Measurements from ENCODE around the gene TAGLN.

The TAGLN gene

DNA sequence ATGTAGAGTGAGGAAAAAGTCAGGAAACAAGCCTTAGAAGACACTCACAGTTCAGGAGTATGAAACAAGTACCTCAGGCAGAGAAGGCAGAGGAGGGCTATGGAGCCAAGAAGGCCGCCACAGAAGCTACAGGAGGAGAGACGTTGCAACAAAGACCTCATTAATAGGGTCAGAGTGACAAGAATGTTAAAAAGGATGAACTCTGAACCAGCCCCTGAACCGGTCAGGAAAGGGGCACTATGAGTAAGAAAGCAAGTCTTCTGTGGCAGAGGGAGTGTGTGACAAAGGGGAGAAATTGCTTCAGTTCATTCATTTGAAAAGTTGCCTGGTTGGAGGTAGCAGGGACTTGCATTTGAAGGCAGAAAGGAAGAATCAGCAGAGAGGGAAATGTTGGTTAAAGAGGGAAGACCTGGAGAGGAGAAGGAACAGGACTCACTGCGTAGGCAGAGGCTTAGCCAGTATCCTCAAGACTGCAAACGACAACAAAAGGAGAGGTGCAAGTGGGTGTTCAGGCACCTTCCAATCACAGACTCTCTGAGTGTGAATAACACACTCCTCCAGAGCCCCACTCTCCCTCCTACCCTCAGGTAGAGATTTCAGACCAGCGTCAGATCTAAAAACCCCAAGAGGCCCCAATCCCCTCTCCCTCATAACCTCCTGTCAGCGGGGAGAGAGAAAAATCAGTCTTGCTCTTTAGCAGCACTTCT lies 15.4 kb downstream of the TAGLN start:
- DNase-seq (ENCODE audit: low read depth in 3 of 3) = no peak

GRCh38 chr11:117217141-117218084 lies 18.2 kb downstream of the TAGLN start:
- DNase-seq (ENCODE audit: low read depth in 3 of 3) = no peak

DNA sequence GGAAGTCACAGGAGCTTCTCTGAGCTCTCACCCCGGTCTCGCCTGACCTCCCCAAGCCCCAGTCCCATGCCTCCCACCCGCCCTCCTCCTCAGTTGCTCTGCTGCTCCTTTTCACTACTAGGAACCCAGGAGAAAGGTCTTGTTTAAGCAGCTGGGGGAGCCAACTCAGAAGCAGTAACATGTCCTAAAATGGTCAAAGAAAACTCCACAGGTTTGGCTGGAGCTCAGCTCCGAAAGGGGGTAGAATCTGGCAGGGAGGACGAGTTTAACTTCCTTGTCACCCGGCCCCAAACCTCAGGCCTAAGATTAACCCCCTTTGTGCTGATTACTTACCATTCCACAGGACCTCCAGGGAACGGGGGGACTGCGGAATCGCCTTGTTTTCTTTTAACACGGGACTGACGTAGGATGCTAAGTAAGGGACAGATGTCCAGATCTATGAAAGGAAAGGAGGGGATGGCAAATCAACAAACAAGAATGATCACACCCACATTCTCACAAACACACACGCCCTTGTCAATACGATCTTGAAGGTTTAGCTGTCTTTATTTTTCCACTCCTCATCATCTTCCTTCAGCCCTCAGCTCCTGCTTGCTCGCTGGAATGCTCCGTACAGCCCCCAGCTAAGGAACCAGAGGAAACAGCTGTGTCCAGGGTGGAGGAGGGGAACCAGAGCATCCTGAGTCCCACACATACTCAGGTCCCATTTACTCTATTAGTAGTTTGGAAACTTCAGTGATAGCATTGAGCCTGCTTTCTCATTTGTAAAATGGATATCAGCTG lies 19.2 kb downstream of the TAGLN start:
- DNase-seq (ENCODE audit: low read depth in 3 of 3) = no peak

- no peak for DNase-seq (ENCODE audit: low read depth in 3 of 3)
These were observed 19.8 kb downstream of the TAGLN start for GRCh38 chr11:117219001-117219400.

DNA sequence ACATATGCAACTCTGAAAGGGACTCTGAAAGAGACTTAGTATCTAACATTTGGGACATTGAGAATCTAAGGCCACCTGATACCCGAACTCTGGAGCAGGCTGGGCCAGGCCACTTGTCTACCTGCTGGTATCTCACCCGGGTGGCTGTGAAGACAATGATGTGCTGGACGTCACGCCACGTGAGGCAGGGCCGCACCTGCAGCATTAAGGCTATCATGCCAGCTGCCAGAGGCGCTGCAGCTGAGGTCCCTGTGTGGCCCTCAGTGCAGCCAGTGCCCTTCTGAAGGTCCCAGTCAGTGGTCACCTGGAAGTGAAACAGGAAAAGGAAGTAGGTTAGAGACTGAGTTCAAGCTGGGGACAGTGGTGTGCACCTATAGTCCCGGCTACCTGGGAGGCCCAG lies 20.3 kb downstream of the TAGLN start:
- no peak for DNase-seq (ENCODE audit: low read depth in 3 of 3)

DNA sequence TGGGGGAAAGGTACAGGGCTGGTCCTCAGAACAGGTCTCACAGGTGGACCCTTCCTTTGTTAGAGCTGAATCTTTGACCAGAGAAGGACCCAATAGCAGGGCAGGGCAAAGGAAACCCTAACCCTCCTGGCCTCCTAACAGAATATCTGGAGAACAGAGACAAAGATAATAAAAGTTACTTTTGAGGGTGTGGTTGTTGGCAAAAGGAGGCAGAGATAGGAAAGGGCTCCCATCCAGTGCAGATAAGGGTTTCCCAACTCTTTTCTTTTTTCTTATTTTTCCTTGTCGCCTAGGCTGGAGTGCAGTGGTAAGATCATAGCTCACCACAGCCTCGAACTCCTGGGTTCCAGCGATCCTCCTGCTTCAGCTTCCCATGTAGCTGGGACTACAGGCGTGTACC lies 20.8 kb downstream of the TAGLN start:
- DNase-seq (ENCODE audit: low read depth in 3 of 3) = no peak

- no peak for DNase-seq (ENCODE audit: low read depth in 3 of 3)
These were observed 21.4 kb downstream of the TAGLN start for GRCh38 chr11:117220568-117220967.

GRCh38 chr11:117220999-117221774 lies 22.0 kb downstream of the TAGLN start:
- no peak for DNase-seq (ENCODE audit: low read depth in 3 of 3)

DNA sequence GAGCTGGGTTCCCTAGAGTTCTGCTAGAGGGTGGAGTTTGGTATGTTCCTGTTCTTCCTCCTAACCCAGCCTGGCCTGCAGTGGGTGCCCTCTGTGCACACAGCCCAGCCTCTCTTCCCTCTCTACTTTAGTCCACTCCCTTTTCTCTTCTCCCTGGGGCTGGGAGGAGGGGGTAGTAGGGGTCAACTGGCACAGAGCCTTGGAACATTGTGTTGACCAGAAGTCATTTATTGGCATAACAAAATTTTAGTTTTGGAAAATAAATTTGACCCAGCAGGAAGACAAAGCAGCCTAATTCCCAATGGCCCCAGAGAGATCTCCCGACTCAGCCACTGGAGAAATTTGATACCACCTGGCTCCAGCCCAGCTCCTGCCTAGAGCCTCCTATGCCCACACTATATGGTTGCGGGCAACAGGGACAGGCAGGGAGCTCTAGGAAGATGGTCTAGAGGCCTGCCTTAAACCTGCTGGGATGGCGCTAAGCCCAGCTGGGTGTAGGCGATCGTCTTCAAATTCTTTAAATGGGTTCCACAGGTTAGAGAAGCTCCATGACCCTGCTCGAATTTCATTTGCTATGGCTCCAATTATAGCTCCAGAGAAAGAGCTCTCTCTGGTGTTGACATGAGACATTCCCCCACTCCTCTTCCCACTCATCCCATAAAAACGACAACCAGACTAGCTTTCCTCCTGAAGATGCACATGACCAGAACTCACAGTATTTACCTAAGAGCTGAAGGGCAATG lies 22.8 kb downstream of the TAGLN start:
- DNase-seq (ENCODE audit: low read depth in 3 of 3) = no peak

GRCh38 chr11:117222991-117223740 lies 24.0 kb downstream of the TAGLN start:
- no peak for DNase-seq (ENCODE audit: low read depth in 3 of 3)

DNA sequence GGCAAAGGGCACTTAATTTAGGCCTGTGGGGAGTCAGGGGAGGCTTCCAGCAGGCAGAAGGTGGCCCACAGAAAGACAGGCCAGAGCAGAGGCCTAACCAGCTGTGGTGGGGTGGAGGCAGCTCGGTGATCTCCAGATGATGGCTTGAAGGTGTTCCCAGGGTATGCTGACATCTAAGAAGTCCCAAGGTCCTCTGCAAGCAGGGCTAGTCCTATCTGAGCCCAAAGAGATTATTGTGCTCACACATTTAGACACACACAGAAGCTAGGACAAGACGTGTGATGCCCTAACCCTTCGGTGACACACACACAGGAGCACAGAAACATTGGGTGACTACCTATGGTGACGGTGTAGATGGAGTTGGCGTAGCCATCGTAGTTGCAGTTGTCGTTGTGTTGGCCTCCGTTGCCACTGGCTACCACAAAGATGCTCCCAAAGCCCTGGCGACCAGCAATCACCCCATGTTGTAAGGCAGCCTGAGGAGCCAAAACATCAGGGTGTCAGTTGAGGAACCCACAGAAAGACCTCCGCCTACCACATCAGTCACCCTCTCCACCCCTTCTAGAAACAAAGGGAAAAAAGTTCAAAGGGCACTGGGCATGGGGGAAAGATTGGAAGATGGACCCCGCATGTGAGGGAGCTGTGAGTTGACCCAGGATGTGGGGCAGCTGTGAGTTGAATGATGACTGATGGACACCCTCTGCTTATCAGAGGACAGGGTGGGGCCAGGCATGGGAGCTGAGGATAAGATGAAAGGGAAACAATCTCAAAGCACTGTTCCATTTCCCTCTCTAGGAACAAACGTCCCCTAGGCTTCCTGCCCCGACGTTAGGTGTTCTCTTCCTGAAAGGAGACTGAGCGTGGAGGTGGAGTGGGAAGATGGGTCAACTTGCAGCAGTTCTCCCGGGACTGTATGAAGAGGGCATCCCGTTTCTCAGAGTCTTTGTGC lies 24.8 kb downstream of the TAGLN start:
- DNase-seq (ENCODE audit: low read depth in 3 of 3) = no peak

DNA sequence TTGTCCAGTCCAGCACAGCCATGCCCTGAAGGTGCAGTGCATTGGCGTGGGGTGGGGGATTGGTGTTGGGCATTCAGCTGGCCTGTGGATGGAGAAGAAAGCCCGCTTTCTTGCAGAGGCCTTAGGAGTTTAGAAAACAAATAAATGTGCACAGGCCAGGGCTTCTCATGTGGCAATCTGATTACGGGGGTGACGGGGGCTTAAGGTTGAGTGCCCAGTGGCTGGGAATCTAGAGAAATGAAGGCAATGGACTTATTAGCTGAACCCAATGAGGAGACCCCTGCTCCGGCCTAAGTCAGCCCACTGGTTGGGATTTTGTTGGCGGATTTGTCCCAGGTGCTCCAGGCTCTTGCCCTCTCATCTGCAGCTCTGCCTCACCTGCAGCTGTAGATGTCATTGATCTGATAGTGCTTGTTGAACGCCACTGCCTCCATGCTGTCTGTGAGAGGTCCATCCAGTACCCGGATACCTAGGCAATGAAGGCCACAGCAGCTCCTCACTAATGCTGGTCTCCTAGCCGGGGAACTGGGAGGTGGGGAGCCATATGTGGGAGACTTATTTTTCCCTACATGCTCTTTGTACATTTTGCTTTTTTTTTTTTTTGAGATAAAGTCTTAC lies 26.5 kb downstream of the TAGLN start:
- DNase-seq (ENCODE audit: low read depth in 3 of 3) = no peak

- no peak for DNase-seq (ENCODE audit: low read depth in 3 of 3)
These were observed 27.5 kb downstream of the TAGLN start for GRCh38 chr11:117226388-117227385.

DNA sequence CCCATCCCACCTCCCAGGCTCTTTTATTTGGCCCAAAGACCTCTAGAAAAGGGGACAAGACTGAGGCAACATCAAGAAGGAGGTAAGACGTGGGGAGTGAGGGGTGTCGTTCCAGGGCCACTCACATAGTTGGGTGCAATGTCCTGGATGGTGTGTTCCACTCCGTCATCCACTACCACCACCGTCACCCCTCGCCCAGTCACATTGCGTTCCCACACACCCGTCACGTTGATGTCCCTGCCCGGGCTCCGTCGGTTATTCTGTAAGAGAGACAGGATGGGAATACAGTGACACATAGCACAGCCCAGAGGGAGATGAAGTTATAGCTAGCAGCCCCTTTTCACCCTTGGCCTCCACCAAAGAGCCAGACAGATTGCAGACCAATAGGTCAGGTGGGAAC lies 28.9 kb downstream of the TAGLN start:
- no peak for DNase-seq (ENCODE audit: low read depth in 3 of 3)

- no peak for DNase-seq (ENCODE audit: low read depth in 3 of 3)
These were observed 30.2 kb downstream of the TAGLN start for GRCh38 chr11:117229411-117229810.

DNA sequence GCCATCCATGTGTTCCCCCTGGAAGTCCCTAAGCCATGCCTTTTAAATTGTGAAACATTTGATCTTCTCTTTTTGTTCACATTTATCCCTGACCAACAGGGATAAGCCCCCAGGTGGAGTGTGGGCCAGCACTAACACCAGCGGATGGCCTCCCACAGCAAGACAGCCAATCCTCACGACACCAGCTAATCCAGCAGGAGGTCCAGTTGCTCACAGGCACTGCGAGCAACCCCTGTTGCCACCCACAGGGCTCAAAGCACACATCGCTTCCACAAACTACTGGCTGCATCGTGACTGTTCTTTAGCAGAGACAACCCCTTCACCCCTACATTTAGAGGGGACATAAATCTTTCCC lies 30.7 kb downstream of the TAGLN start:
- no peak for DNase-seq (ENCODE audit: low read depth in 3 of 3)

DNA sequence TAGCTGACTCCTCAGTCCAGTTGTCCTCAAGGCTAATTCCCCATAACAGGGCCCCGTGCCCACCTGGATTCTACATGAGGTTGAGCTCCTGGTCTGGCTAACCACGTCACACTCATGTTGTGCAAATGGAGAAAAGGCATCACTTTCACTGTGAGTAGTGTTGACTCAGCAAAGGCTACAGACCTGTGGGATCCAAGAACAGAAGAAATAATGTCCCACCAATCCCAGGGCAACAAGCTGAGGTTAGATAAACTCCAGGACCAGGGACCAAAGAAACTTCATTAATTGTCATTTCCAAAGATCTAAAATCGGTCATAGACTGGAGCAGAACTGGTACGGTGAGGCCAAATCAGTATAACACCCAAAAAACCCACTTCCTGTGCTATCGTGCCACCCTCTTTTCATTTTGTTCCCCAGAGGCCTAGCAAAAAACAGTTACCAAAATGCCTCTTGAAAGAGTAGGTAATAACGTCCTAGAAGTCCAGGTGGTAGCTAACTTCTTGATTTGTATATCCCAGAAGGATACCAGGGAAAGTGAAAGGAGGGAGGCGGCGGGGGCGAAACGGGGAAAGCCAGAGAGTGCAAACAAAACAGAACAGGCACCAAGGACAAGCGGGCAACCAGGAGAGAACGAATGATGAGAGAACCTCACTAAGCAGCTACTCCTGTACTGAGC lies 31.3 kb downstream of the TAGLN start:
- DNase-seq (ENCODE audit: low read depth in 3 of 3) = peak in 2 of 3 experiments; percentile 28 to 30
